Measurements from ENCODE around the gene UGT1A7.
"Not testable (repeated sequence)": the region's sequence is repeated elsewhere in the genome, so short reads cannot be mapped to it uniquely, and the experiment has no call there.

The UGT1A7 gene

GRCh38 chr2:233718552-233718951 lies 36.9 kb downstream of the UGT1A7 start, which contains the start of gene UGT1A4:
Gene UGT1A4, plus strand, starts transcription at chr2:233718736. Its CDS starts 85 bp downstream, at chr2:233718821.
- no peak within 1 kb of the TSS for H3K4me3 ChIP-seq (ENCODE audit: low read depth in 1 of 2, low read length in 2 of 2)
- no peak within 1 kb of the TSS for H3K9ac ChIP-seq (ENCODE audit: low read length)
- H3K4me1 ChIP-seq (ENCODE audit: insufficient read depth, low read length): no peaks in the 10 kb centered on the region
- H3K27me3 ChIP-seq (ENCODE audit: control insufficient read depth in 1 of 2, insufficient read depth in 2 of 2, low read length in 2 of 2): no peaks in the 10 kb centered on the region
- no peak within 1 kb of the TSS for H3K27ac ChIP-seq (ENCODE audit: low read depth, low read length)
- no peaks in the 10 kb centered on the region for H3K36me3 ChIP-seq (ENCODE audit: insufficient read depth, low read length)
- no peaks in the 10 kb centered on the region for H3K9me3 ChIP-seq (ENCODE audit: low read length)

DNA sequence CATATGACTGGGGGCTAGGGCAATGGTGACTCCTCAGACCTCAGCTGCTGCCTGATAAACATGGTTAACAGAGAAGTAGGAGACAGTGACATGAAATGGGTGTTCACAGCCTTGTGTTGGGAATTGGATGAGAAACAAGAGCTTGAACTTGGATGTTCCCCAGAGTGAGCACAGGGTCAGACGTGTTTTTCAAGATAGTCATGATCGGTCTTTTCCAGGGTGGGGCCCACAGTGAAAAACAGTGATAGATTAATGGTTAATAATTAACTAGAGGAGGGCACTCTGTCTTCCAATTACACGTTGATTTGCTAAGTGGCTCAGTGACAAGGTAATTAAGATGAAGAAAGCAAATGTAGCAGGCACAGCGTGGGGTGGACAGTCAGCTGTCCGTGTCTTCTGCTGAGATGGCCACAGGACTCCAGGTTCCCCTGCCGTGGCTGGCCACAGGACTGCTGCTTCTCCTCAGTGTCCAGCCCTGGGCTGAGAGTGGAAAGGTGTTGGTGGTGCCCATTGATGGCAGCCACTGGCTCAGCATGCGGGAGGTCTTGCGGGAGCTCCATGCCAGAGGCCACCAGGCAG lies 47.1 kb downstream of the UGT1A7 start, which contains the start of gene UGT1A3:
TSS of gene UGT1A3 (plus strand) at position 320 of the 579 bp plus-strand sequence. CDS start at position 405, 85 bp downstream.
- no peaks in the 10 kb centered on the region for H3K4me1 ChIP-seq (ENCODE audit: insufficient read depth, low read length)
- no peaks in the 10 kb centered on the region for H3K36me3 ChIP-seq (ENCODE audit: insufficient read depth, low read length)
- H3K9ac ChIP-seq (ENCODE audit: low read length): no peak within 1 kb of the TSS
- H3K27ac ChIP-seq (ENCODE audit: low read depth, low read length): no peak within 1 kb of the TSS
- no peaks in the 10 kb centered on the region for H3K27me3 ChIP-seq (ENCODE audit: control insufficient read depth in 1 of 2, insufficient read depth in 2 of 2, low read length in 2 of 2)
- H3K4me3 ChIP-seq (ENCODE audit: low read depth in 1 of 2, low read length in 2 of 2): no peak within 1 kb of the TSS
- H3K9me3 ChIP-seq (ENCODE audit: low read length): no peaks in the 10 kb centered on the region

GRCh38 chr2:233736868-233737653 lies 55.4 kb downstream of the UGT1A7 start:
- not testable (repeated sequence) for H3K27me3 ChIP-seq (ENCODE audit: control insufficient read depth in 1 of 2, insufficient read depth in 2 of 2, low read length in 2 of 2); H3K27ac ChIP-seq (ENCODE audit: low read depth, low read length); H3K4me3 ChIP-seq (ENCODE audit: low read depth in 1 of 2, low read length in 2 of 2); H3K9ac ChIP-seq (ENCODE audit: low read length); H3K9me3 ChIP-seq (ENCODE audit: low read length); H3K36me3 ChIP-seq (ENCODE audit: insufficient read depth, low read length); H3K4me1 ChIP-seq (ENCODE audit: insufficient read depth, low read length)

DNA sequence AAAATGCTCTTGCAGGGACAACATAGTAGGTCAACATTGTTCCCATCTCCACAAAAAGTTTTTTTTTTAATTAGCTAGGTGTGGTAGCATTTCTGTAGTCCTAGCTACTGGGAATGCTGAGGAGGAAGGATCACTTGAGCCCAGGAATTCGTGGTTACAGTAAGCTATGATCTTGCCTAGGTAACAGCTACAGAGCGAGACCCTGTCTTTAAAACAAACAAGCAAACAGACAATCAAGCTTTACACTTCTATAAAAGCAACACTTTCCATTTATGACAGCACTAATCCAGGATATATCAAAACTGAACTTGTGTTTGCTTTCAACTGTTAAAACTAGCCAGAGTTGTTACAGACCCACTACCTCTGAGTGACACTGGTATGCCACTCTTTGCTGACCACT lies 59.2 kb downstream of the UGT1A7 start:
- Histone ChIP-seq H3K4me3 (ENCODE audit: low read depth in 1 of 2, low read length in 2 of 2) (no peak overlapping the region), H3K36me3 (ENCODE audit: insufficient read depth, low read length) (no peaks in the 10 kb centered on the region), H3K9ac (ENCODE audit: low read length) (no peak overlapping the region), H3K27me3 (ENCODE audit: control insufficient read depth in 1 of 2, insufficient read depth in 2 of 2, low read length in 2 of 2) (no peaks in the 10 kb centered on the region), H3K27ac (ENCODE audit: low read depth, low read length) (no peak overlapping the region), H3K9me3 (ENCODE audit: low read length) (no peaks in the 10 kb centered on the region), H3K4me1 (ENCODE audit: insufficient read depth, low read length) (no peaks in the 10 kb centered on the region)

GRCh38 chr2:233743464-233744259 lies 62.0 kb downstream of the UGT1A7 start:
- H3K27me3 ChIP-seq (ENCODE audit: control insufficient read depth in 1 of 2, insufficient read depth in 2 of 2, low read length in 2 of 2): no peaks in the 10 kb centered on the region

GRCh38 chr2:233745073-233745755 lies 63.5 kb downstream of the UGT1A7 start:
- Histone ChIP-seq H3K9ac (ENCODE audit: low read length) (no peak overlapping the region), H3K4me3 (ENCODE audit: low read depth in 1 of 2, low read length in 2 of 2) (no peak overlapping the region), H3K36me3 (ENCODE audit: insufficient read depth, low read length) (no peaks in the 10 kb centered on the region), H3K27ac (ENCODE audit: low read depth, low read length) (no peak overlapping the region), H3K9me3 (ENCODE audit: low read length) (no peaks in the 10 kb centered on the region), H3K4me1 (ENCODE audit: insufficient read depth, low read length) (no peaks in the 10 kb centered on the region), H3K27me3 (ENCODE audit: control insufficient read depth in 1 of 2, insufficient read depth in 2 of 2, low read length in 2 of 2) (no peaks in the 10 kb centered on the region)

More at GRCh38 chr2:233743464-233744259, 62.0 kb downstream of the UGT1A7 start:
- H3K9ac ChIP-seq (ENCODE audit: low read length): no peak overlapping the region
- no peak overlapping the region for H3K27ac ChIP-seq (ENCODE audit: low read depth, low read length)
- H3K9me3 ChIP-seq (ENCODE audit: low read length): no peaks in the 10 kb centered on the region
- no peaks in the 10 kb centered on the region for H3K4me1 ChIP-seq (ENCODE audit: insufficient read depth, low read length)
- no peaks in the 10 kb centered on the region for H3K36me3 ChIP-seq (ENCODE audit: insufficient read depth, low read length)
- no peak overlapping the region for H3K4me3 ChIP-seq (ENCODE audit: low read depth in 1 of 2, low read length in 2 of 2)

DNA sequence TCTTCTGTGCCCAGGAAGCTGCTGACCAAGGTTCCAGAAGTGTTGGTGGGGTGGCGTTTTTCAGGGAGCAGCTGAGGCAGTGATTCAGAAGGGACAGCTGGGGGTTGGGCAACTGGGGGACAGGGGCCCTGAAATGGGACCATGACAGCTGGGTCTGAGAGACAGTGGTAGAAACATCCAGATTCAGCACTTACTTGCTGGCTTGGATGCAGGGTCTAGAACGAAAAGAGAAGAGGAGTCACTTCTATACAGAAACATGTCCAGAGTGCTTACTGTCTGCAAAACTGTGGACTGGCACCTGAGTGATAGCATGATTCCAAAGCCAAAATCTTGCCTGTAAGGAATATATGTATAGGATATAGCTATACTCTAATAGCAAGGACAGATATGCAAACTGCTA lies 64.1 kb downstream of the UGT1A7 start:
- H3K9ac ChIP-seq (ENCODE audit: low read length); H3K9me3 ChIP-seq (ENCODE audit: low read length); H3K4me3 ChIP-seq (ENCODE audit: low read depth in 1 of 2, low read length in 2 of 2); H3K4me1 ChIP-seq (ENCODE audit: insufficient read depth, low read length); H3K36me3 ChIP-seq (ENCODE audit: insufficient read depth, low read length); H3K27ac ChIP-seq (ENCODE audit: low read depth, low read length); H3K27me3 ChIP-seq (ENCODE audit: control insufficient read depth in 1 of 2, insufficient read depth in 2 of 2, low read length in 2 of 2): not testable (repeated sequence)

DNA sequence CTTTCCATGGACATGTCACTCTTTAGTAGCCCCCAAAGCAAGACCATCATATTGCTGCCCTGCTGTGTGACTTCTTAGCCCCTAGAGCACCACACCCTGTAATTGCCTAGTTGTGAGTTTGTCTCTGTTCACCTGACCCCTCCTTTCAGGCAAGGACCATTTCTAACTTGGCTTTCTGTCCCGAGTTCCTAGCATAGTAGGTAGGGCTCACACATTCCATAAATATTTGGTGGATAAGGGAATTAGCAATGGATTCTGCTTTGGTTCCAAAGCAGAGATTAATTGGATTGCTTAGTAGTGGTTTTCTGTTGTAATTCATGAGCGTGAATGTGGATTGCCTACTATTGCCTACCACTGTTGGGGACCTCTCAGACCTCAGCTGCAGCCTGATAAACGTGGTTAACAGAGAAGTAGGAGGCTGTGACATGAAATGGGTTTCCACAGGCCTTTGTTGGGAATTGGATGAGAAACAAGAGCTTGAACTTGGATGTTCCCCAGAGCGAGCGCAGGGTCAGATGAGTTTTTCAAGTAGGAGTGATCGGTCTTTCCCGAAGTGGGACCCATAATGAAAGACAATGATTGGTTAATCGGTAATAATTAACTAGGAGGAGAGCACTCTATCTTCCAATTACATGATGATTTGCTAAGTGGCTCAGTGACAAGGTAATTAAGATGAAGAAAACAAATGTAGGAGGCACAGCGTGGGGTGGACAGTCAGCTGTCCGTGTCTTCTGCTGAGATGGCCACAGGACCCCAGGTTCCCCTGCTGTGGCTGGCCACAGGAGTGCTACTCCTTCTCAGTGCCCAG lies 65.0 kb downstream of the UGT1A7 start:
- no peaks in the 10 kb centered on the region for H3K4me1 ChIP-seq (ENCODE audit: insufficient read depth, low read length)
- H3K36me3 ChIP-seq (ENCODE audit: insufficient read depth, low read length): no peaks in the 10 kb centered on the region
- H3K27ac ChIP-seq (ENCODE audit: low read depth, low read length): no peak overlapping the region
- no peak overlapping the region for H3K4me3 ChIP-seq (ENCODE audit: low read depth in 1 of 2, low read length in 2 of 2)
- H3K9ac ChIP-seq (ENCODE audit: low read length): no peak overlapping the region
- no peaks in the 10 kb centered on the region for H3K27me3 ChIP-seq (ENCODE audit: control insufficient read depth in 1 of 2, insufficient read depth in 2 of 2, low read length in 2 of 2)
- H3K9me3 ChIP-seq (ENCODE audit: low read length): no peaks in the 10 kb centered on the region

DNA sequence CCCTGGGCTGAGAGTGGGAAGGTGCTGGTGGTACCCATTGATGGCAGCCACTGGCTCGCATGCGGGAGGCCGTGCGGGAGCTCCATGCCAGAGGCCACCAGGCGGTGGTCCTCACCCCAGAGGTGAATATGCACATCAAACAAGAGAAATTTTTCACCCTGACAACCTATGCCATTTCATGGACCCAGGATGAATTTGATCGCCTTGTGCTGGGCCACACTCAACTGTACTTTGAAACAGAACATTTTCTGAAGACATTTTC lies 65.5 kb downstream of the UGT1A7 start:
- no peaks in the 10 kb centered on the region for H3K4me1 ChIP-seq (ENCODE audit: insufficient read depth, low read length)
- no peak overlapping the region for H3K4me3 ChIP-seq (ENCODE audit: low read depth in 1 of 2, low read length in 2 of 2)
- H3K9me3 ChIP-seq (ENCODE audit: low read length): no peaks in the 10 kb centered on the region
- H3K9ac ChIP-seq (ENCODE audit: low read length): no peak overlapping the region
- no peak overlapping the region for H3K27ac ChIP-seq (ENCODE audit: low read depth, low read length)
- no peaks in the 10 kb centered on the region for H3K36me3 ChIP-seq (ENCODE audit: insufficient read depth, low read length)
- H3K27me3 ChIP-seq (ENCODE audit: control insufficient read depth in 1 of 2, insufficient read depth in 2 of 2, low read length in 2 of 2): no peaks in the 10 kb centered on the region

GRCh38 chr2:233750689-233751088 lies 69.0 kb downstream of the UGT1A7 start:
- H3K27me3 ChIP-seq (ENCODE audit: control insufficient read depth in 1 of 2, insufficient read depth in 2 of 2, low read length in 2 of 2); H3K9me3 ChIP-seq (ENCODE audit: low read length); H3K4me3 ChIP-seq (ENCODE audit: low read depth in 1 of 2, low read length in 2 of 2); H3K9ac ChIP-seq (ENCODE audit: low read length); H3K4me1 ChIP-seq (ENCODE audit: insufficient read depth, low read length); H3K36me3 ChIP-seq (ENCODE audit: insufficient read depth, low read length); H3K27ac ChIP-seq (ENCODE audit: low read depth, low read length): not testable (repeated sequence)
